Coronary artery (tissue), 2 donors: ENCODE data around the gene ABHD14A.
"Not testable (repeated sequence)": the region's sequence is repeated elsewhere in the genome, so short reads cannot be mapped to it uniquely, and the experiment has no call there.

ENCODE experiments used
- DNase-seq: peaks from one replicate; pipeline ENCODE4 v3.0.0-alpha.2; 2017; ENCODE audit warnings: low spot score
- H3K27ac ChIP-seq, 2 donors: fragments of 200-600 bp; sonication (generic); one replicate each; pipeline ENCODE4 v1.5.1; 2016 to 2019
- H3K4me3 ChIP-seq: fragments of 200-600 bp; sonication (generic); 2 replicates; pipeline ENCODE4 v1.5.1; 2016; ENCODE audit warnings: mild to moderate bottlenecking, moderate library complexity
- TF ChIP-seq, protein P1 (sequence below): fragments of 200-600 bp; sonication (generic); IDR thresholded peaks from one replicate; pipeline ENCODE4 v1.5.1; 2019; ENCODE audit warnings: antibody characterized with exemption

ABHD14A gene

DNA sequence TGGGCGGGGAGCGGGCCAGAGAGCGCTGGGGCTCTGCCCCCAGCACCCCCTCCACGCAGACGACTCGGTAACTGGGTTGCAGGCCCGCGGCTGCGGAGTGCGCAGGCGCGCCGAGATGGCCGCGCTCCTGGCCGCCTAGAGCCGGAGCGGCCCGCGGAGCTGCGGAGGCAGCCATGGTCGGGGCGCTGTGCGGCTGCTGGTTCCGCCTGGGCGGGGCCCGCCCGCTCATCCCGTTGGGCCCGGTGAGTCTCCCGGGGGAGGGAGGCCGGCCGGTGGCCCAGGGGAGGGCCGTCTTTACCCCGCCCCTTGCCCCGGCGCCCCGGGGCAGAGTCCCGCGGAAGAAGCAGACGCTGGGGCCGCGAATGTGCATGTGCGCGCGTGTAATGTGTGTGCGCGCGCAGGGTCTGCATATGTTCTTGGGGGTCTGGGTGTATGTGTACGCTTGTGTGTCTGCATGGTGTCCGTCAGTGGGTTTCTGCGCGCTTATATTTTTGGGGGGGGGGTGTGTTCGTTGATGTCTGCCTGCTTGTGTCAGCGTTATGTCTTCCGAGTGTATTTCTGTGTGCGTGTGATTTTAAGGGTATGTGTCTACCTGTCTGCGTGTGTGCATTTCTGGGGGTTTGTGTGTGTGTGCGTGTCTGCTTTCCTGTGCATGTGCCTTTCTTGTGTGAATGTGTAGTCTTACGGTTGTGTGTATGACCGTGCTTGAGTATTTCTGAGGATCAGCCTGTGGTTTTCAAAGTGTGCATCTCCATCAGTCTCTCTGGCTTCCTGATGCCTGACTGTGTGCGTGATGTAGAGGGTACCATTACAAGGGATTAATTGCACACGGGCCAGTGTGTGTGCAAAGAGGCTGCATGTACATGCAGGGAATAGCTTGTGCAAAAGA, at the start of gene ABHD14A:
Gene ABHD14A (plus strand): TSS at position 102 of the 889 bp plus-strand sequence. CDS start 72 bp downstream, at position 174.
- TF ChIP-seq, protein P1, sequence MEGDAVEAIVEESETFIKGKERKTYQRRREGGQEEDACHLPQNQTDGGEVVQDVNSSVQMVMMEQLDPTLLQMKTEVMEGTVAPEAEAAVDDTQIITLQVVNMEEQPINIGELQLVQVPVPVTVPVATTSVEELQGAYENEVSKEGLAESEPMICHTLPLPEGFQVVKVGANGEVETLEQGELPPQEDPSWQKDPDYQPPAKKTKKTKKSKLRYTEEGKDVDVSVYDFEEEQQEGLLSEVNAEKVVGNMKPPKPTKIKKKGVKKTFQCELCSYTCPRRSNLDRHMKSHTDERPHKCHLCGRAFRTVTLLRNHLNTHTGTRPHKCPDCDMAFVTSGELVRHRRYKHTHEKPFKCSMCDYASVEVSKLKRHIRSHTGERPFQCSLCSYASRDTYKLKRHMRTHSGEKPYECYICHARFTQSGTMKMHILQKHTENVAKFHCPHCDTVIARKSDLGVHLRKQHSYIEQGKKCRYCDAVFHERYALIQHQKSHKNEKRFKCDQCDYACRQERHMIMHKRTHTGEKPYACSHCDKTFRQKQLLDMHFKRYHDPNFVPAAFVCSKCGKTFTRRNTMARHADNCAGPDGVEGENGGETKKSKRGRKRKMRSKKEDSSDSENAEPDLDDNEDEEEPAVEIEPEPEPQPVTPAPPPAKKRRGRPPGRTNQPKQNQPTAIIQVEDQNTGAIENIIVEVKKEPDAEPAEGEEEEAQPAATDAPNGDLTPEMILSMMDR: no peak
- DNase-seq: peak; percentile 80
- peak within 1 kb of the TSS; percentile 93 for H3K4me3 ChIP-seq

DNA sequence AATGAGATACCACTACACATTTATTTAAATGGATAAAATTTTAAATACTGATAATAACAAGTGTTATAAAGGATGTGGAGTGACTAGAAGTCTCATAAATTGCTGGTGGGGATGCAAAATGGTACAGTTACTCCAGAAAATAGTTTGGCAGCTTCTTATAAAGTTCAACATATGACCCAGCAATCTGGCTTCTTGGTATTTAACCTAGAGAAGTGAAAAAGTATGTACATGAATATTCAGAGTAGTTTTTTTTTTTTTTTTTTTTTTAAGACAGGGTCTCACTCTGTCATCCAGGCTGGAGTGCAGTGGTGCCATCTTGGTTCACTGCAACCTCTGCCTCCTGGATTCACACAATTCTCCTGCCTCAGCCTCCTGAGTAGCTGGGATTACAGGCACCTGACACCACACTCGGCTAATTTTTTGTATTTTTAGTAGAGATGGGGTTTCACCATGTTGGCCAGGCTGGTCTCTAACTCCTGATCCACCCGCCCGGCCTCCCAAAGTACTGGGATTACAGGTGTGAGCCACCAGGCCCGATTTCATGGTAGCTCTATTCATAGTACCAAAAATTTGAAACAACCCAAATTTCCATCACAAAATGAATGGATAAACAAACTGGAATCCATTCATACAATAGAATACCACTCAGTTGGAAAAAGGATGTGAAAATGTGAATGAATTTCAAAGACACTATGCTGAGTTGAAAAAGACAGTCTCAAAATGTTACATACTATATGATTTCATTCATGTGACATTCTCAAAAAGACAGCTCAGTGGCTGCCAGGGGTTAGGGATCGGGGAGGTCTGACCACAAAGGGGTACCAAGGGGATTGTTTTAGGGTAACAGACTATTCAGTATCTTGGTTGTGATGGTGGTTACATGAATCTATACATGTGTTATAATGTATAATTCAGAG, 47.5 kb upstream of the ABHD14A start:
- H3K4me3 ChIP-seq: no peak overlapping the region
- TF ChIP-seq, protein P1: no peak
- no peak for DNase-seq
- no peak overlapping the region for H3K27ac ChIP-seq

More for the DNA sequence above, at the start of gene ABHD14A:
- H3K27ac ChIP-seq: peak within 1 kb of the TSS; percentile 86 to 93

DNA sequence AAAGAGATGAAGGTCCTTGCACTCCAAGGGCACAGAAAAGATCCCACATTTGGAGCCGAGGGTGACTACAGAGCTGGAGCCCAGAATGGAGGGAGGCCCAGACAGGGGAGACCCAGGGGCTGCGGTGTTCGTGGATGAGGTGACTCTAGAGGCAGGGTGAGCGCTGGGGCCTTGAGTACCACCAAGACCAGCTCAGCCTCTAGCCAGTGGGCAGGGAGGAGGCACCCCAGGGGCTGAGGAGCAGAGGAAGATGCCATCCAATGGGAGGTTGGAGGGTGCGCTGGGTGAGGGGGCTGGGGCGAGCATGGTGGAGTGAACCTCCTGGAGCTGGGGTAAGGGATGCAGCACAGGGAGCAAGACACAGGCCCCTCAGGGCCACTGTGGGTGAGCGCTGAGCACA, 46.4 kb upstream of the ABHD14A start:
- DNase-seq: no peak
- TF ChIP-seq, protein P1: no peak
- no peak overlapping the region for H3K4me3 ChIP-seq
- no peak overlapping the region for H3K27ac ChIP-seq

DNA sequence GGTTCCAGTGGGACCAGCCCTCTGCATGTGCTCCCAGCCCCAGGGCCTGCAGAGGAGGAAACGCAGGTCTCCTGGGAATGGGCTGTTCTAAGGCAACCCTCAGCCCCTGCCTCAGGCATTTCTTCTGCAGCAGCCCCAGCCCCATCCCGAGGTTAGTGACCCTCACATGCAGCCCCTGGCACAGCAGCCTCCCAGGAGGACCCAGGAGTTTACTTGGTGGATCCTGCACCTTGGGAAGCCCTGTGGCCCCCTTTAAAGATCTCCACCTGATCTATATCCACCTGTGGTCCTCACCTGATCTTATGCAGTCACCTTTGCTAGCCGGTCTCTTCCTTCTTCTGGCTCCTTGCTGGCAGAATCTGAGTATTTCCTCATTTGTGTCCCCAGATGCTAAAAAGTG, 45.9 kb upstream of the ABHD14A start:
- DNase-seq, H3K27ac ChIP-seq, H3K4me3 ChIP-seq: not testable (repeated sequence)

DNA sequence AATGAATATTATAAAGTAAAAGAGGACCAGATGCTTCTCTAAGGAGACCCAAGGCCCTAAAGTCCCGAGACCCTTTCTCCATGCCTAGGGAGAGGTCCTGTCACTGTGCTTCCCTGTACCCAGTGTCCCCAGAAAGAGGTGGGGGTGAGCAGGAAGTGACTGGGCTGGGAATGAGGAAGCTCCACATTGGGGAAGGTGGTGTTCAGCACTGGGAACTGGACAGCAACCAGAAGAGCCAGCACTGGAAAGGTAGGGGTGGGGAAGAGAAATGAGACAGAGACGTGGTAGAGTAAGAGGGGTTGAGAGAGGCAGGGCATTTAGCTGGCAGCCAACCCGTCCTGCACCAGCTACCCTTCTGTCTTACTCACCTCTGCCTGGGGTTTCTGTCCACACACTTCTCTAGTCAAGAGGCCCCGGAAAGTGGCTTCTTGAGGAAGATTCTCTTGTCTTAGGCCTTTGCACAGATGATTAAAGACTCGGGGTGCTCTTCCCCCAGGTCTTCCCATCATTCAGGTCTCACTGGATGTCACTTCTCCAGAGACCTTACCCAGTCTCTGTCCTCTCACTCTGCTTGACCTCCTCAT, 45.4 kb upstream of the ABHD14A start:
- TF ChIP-seq, protein P1: no peak
- no peak overlapping the region for H3K27ac ChIP-seq
- H3K4me3 ChIP-seq: no peak overlapping the region
- no peak for DNase-seq

DNA sequence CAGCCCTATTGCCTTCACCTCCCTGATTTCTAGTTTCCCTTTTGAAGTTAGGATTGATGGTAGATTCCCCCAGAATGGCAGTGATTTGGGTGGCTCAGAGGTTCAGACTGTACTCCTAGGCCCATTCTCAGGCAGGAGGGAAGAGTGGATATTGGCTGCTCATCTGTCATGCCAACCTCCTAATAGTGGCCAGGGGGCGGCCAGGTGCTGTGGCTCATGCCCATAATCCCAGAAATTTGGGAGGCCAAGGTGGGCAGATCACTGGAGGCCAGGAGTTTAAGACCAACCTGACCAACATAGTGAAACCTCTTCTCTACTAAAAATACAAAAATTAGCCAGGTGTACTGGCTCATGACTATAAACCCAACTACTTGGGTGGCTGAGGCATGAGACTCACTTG, 44.4 kb upstream of the ABHD14A start:
- TF ChIP-seq, protein P1: no peak
- H3K27ac ChIP-seq: no peak overlapping the region
- DNase-seq: no peak
- no peak overlapping the region for H3K4me3 ChIP-seq

DNA sequence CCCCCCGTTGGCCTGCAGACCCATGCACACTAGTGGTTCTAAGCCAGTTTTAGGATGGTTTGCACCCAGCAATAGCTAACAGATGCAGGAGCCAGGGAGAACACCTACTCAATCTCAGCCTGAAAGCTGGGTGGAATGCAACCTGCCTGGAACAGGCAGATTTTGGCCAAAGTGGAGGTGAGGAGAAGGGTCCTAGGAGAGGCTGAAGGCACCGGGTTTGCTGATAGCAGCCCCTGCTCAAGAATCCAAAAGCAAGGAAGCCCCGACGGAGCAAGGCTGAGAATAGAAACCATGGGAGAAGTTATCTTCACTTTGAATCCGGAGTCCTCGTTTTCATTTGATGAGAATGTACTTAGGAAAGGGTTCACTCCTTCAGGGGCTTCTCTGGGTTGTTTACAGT, 43.1 kb upstream of the ABHD14A start:
- no peak overlapping the region for H3K27ac ChIP-seq
- TF ChIP-seq, protein P1: no peak
- no peak for DNase-seq

More for the DNA sequence above, 43.1 kb upstream of the ABHD14A start:
- no peak overlapping the region for H3K4me3 ChIP-seq
